ENCODE data around the gene MXD3. TPM values are rescaled to one million over a fixed set of nuclear protein-coding genes. Genes with fewer than 3 reads are reported as not detected.

MXD3 gene
- total and polyA plus RNA-seq, 10 of the 15 experiments (the other 5 are each of a cell fraction or from before 2014, with no cell fraction given), result 0.24 to 29.8 (median 13.5) TPM

DNA sequence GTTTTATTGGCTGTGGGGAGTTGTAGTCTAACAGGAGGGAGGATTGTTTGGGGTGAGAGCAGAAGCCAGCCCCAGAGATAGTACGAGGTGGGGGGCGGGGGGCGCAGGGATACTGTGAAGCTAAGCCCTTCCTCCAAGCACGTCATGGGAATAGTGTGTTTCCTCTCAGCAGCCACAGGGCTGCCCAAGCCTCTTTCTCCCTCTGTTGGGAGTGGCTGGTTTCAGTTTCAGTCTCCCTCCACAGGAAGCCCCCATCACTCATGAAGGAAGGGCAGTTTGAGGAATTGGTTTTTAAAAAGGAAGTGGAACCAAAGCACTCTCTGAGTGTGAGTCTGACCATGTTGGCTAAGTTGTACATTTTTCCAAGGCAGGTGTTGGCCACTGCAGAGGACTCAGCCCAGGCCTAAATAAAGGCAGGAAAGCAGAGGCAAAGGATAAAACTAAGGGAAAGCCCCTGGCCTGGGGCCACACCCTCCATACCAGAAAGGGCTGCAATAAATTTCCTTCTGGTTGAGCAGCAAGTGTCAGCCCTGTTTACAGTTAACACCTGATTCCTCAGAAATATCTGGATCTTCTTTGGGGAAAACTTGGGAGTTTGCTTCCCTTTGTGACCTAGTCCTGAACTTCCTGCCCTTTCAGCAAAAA, 11.3 kb downstream of the MXD3 start (continued):
- no peak for TF ChIP-seq MYC (IDR thresholded peaks at IDR 0.05; ENCODE audit: insufficient read depth, insufficient read length, insufficient replicate concordance, low read length, severe bottlenecking)
- no peak; the same call in 1 of the 2 replicates for TF ChIP-seq RAD51 (IDR thresholded peaks at IDR 0.05)
- TF ChIP-seq, protein P1, sequence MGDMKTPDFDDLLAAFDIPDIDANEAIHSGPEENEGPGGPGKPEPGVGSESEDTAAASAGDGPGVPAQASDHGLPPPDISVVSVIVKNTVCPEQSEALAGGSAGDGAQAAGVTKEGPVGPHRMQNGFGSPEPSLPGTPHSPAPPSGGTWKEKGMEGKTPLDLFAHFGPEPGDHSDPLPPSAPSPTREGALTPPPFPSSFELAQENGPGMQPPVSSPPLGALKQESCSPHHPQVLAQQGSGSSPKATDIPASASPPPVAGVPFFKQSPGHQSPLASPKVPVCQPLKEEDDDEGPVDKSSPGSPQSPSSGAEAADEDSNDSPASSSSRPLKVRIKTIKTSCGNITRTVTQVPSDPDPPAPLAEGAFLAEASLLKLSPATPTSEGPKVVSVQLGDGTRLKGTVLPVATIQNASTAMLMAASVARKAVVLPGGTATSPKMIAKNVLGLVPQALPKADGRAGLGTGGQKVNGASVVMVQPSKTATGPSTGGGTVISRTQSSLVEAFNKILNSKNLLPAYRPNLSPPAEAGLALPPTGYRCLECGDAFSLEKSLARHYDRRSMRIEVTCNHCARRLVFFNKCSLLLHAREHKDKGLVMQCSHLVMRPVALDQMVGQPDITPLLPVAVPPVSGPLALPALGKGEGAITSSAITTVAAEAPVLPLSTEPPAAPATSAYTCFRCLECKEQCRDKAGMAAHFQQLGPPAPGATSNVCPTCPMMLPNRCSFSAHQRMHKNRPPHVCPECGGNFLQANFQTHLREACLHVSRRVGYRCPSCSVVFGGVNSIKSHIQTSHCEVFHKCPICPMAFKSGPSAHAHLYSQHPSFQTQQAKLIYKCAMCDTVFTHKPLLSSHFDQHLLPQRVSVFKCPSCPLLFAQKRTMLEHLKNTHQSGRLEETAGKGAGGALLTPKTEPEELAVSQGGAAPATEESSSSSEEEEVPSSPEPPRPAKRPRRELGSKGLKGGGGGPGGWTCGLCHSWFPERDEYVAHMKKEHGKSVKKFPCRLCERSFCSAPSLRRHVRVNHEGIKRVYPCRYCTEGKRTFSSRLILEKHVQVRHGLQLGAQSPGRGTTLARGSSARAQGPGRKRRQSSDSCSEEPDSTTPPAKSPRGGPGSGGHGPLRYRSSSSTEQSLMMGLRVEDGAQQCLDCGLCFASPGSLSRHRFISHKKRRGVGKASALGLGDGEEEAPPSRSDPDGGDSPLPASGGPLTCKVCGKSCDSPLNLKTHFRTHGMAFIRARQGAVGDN (IDR thresholded peaks at IDR 0.05), result peak; percentile 62; the same call in 1 of the 2 replicates
- TF ChIP-seq SMC3 (IDR thresholded peaks at IDR 0.05; ENCODE audit: borderline replicate concordance, low read length), result no peak
- no peak for TF ChIP-seq NFYA (IDR thresholded peaks at IDR 0.05; ENCODE audit: borderline replicate concordance, low read depth, low read length)
- TF ChIP-seq IKZF1 (conservative IDR thresholded peaks at IDR 0.05), result peak; percentile 97
- TF ChIP-seq, protein P2, sequence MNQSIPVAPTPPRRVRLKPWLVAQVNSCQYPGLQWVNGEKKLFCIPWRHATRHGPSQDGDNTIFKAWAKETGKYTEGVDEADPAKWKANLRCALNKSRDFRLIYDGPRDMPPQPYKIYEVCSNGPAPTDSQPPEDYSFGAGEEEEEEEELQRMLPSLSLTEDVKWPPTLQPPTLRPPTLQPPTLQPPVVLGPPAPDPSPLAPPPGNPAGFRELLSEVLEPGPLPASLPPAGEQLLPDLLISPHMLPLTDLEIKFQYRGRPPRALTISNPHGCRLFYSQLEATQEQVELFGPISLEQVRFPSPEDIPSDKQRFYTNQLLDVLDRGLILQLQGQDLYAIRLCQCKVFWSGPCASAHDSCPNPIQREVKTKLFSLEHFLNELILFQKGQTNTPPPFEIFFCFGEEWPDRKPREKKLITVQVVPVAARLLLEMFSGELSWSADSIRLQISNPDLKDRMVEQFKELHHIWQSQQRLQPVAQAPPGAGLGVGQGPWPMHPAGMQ (IDR thresholded peaks at IDR 0.05; ENCODE audit: borderline replicate concordance), result no peak
- no peak for TF ChIP-seq SREBF1 (IDR thresholded peaks at IDR 0.05; ENCODE audit: low read length)
- no peak for TF ChIP-seq NR2F1 (conservative IDR thresholded peaks at IDR 0.05)
- TF ChIP-seq ZNF207 (IDR thresholded peaks at IDR 0.05; ENCODE audit: borderline replicate concordance), result 0 out of 2 replicates have a peak, but pooled peaks have one; percentile 30
- TF ChIP-seq TCF7 (IDR thresholded peaks at IDR 0.05; ENCODE audit: borderline replicate concordance), result no peak
- TF ChIP-seq CREM (IDR thresholded peaks at IDR 0.05; ENCODE audit: low read depth), result peak; percentile 65
- TF ChIP-seq NR2C2 (IDR thresholded peaks at IDR 0.05; ENCODE audit: borderline replicate concordance, control insufficient read depth, insufficient read length, low read depth), result no peak
- TF ChIP-seq SMARCA5 (IDR thresholded peaks at IDR 0.05), result no peak
- TF ChIP-seq IRF4 (IDR thresholded peaks at IDR 0.05; ENCODE audit: low read depth, low read length), result peak; percentile 85
- TF ChIP-seq SMAD1 (IDR thresholded peaks at IDR 0.05; ENCODE audit: low read depth, partially characterized antibody), result no peak
- peak; percentile 99 for TF ChIP-seq IKZF2 (IDR thresholded peaks at IDR 0.05)
- TF ChIP-seq, protein P3, sequence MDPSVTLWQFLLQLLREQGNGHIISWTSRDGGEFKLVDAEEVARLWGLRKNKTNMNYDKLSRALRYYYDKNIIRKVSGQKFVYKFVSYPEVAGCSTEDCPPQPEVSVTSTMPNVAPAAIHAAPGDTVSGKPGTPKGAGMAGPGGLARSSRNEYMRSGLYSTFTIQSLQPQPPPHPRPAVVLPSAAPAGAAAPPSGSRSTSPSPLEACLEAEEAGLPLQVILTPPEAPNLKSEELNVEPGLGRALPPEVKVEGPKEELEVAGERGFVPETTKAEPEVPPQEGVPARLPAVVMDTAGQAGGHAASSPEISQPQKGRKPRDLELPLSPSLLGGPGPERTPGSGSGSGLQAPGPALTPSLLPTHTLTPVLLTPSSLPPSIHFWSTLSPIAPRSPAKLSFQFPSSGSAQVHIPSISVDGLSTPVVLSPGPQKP (IDR thresholded peaks at IDR 0.05; ENCODE audit: low read depth, low read length), result no peak

Data from GM12878 (cell line).